Measurements from ENCODE around the gene CCDC148. TPM values are rescaled to one million over a fixed set of nuclear protein-coding genes. Genes with fewer than 3 reads are reported as not detected.

CCDC148 gene
- total RNA-seq, 1 donor from 2014 or later, result 2.4 TPM

- H3K4me1 Mint-ChIP-seq (ENCODE audit: low read depth, unreplicated experiment), result peaks cover 54% of the 10 kb centered on the region
- H3K4me3 Mint-ChIP-seq (ENCODE audit: unreplicated experiment), result no peak overlapping the region
- Histone ChIP-seq H3K36me3 (ENCODE audit: insufficient read depth, low read length) (no peaks in the 10 kb centered on the region), H3K9ac (ENCODE audit: low read length) (no peak overlapping the region), H3K27me3 (ENCODE audit: insufficient read depth, low read length) (no peaks in the 10 kb centered on the region), H4K20me1 (ENCODE audit: insufficient read depth, low read length) (no peaks in the 10 kb centered on the region), H3K9me3 (ENCODE audit: insufficient read depth, low read depth, low read length) (no peaks in the 10 kb centered on the region), H3K79me2 (ENCODE audit: insufficient read depth, low read length) (peaks cover 71% of the 10 kb centered on the region), H3K4me2 (ENCODE audit: low read length) (peak overlapping the region; percentile 53), H3K27ac (ENCODE audit: low read depth, low read length) (peak overlapping the region; percentile 48), H2AFZ (ENCODE audit: low read depth, low read length) (no peak overlapping the region), H3K4me1 (ENCODE audit: insufficient read depth, low read length) (peaks cover 9% of the 10 kb centered on the region), H3K4me3 (ENCODE audit: insufficient read depth, low read depth, low read length) (no peak overlapping the region)
- H3K27me3 Mint-ChIP-seq (ENCODE audit: low read depth, unreplicated experiment), result no peaks in the 10 kb centered on the region
- peak; percentile 72 for DNase-seq (ENCODE audit: low read depth)
- H3K27ac Mint-ChIP-seq (ENCODE audit: unreplicated experiment), result peak overlapping the region; percentile 28
- FAIRE-seq, result no peak
- TF ChIP-seq EZH2 (IDR thresholded peaks at IDR 0.05; ENCODE audit: insufficient read depth, low read length) (no peak), CTCF (IDR thresholded peaks at IDR 0.05; ENCODE audit: insufficient read depth, low read depth, low read length) (no peak)
- no peaks in the 10 kb centered on the region for H3K9me3 Mint-ChIP-seq (ENCODE audit: unreplicated experiment)
- no peaks in the 10 kb centered on the region for H3K36me3 Mint-ChIP-seq (ENCODE audit: low read depth, unreplicated experiment)
Measured at GRCh38 chr2:158487419-158487818, 30.9 kb upstream of the CCDC148 start.

GRCh38 chr2:158486970-158487325, 30.4 kb upstream of the CCDC148 start:
- H3K4me1 ChIP-seq (ENCODE audit: insufficient read depth, low read length), result peaks cover 9% of the 10 kb centered on the region
- TF ChIP-seq CTCF (IDR thresholded peaks at IDR 0.05; ENCODE audit: insufficient read depth, low read depth, low read length), result no peak
- TF ChIP-seq EZH2 (IDR thresholded peaks at IDR 0.05; ENCODE audit: insufficient read depth, low read length), result no peak
- no peaks in the 10 kb centered on the region for H3K36me3 ChIP-seq (ENCODE audit: insufficient read depth, low read length)
- H3K27ac Mint-ChIP-seq (ENCODE audit: unreplicated experiment), result peak overlapping the region; percentile 35
- H3K9me3 Mint-ChIP-seq (ENCODE audit: unreplicated experiment), result no peaks in the 10 kb centered on the region
- H3K79me2 ChIP-seq (ENCODE audit: insufficient read depth, low read length), result peaks cover 72% of the 10 kb centered on the region
- peaks cover 58% of the 10 kb centered on the region for H3K4me1 Mint-ChIP-seq (ENCODE audit: low read depth, unreplicated experiment)
- H3K4me2 ChIP-seq (ENCODE audit: low read length), result peak overlapping the region; percentile 53
- H3K27me3 ChIP-seq (ENCODE audit: insufficient read depth, low read length), result no peaks in the 10 kb centered on the region
- H3K27me3 Mint-ChIP-seq (ENCODE audit: low read depth, unreplicated experiment), result no peaks in the 10 kb centered on the region
- DNase-seq (ENCODE audit: low read depth) (peak; percentile 61), FAIRE-seq (no peak)
- H2AFZ ChIP-seq (ENCODE audit: low read depth, low read length), result peak overlapping the region; percentile 16
- no peak overlapping the region for H3K4me3 Mint-ChIP-seq (ENCODE audit: unreplicated experiment)
- no peaks in the 10 kb centered on the region for H4K20me1 ChIP-seq (ENCODE audit: insufficient read depth, low read length)
- peak overlapping the region; percentile 48 for H3K27ac ChIP-seq (ENCODE audit: low read depth, low read length)
- H3K36me3 Mint-ChIP-seq (ENCODE audit: low read depth, unreplicated experiment), result no peaks in the 10 kb centered on the region
- no peaks in the 10 kb centered on the region for H3K9me3 ChIP-seq (ENCODE audit: insufficient read depth, low read depth, low read length)
- H3K4me3 ChIP-seq (ENCODE audit: insufficient read depth, low read depth, low read length), result no peak overlapping the region
- H3K9ac ChIP-seq (ENCODE audit: low read length), result peak overlapping the region; percentile 11

GRCh38 chr2:158486150-158486969, 29.8 kb upstream of the CCDC148 start:
- peaks cover 58% of the 10 kb centered on the region for H3K4me1 Mint-ChIP-seq (ENCODE audit: low read depth, unreplicated experiment)
- Histone ChIP-seq H3K79me2 (ENCODE audit: insufficient read depth, low read length) (peaks cover 67% of the 10 kb centered on the region), H3K9me3 (ENCODE audit: insufficient read depth, low read depth, low read length) (no peaks in the 10 kb centered on the region), H3K27ac (ENCODE audit: low read depth, low read length) (peak overlapping the region; percentile 48), H4K20me1 (ENCODE audit: insufficient read depth, low read length) (no peaks in the 10 kb centered on the region), H2AFZ (ENCODE audit: low read depth, low read length) (peak overlapping the region; percentile 16), H3K36me3 (ENCODE audit: insufficient read depth, low read length) (no peaks in the 10 kb centered on the region), H3K4me2 (ENCODE audit: low read length) (peak overlapping the region; percentile 53), H3K27me3 (ENCODE audit: insufficient read depth, low read length) (no peaks in the 10 kb centered on the region), H3K4me1 (ENCODE audit: insufficient read depth, low read length) (peaks cover 9% of the 10 kb centered on the region), H3K4me3 (ENCODE audit: insufficient read depth, low read depth, low read length) (no peak overlapping the region), H3K9ac (ENCODE audit: low read length) (peak overlapping the region; percentile 11)
- H3K27me3 Mint-ChIP-seq (ENCODE audit: low read depth, unreplicated experiment), result no peaks in the 10 kb centered on the region
- H3K36me3 Mint-ChIP-seq (ENCODE audit: low read depth, unreplicated experiment), result no peaks in the 10 kb centered on the region
- DNase-seq (ENCODE audit: low read depth) (no peak), FAIRE-seq (peak; percentile 52)
- H3K27ac Mint-ChIP-seq (ENCODE audit: unreplicated experiment), result peak overlapping the region; percentile 35
- no peaks in the 10 kb centered on the region for H3K9me3 Mint-ChIP-seq (ENCODE audit: unreplicated experiment)
- TF ChIP-seq CTCF (IDR thresholded peaks at IDR 0.05; ENCODE audit: insufficient read depth, low read depth, low read length) (no peak), EZH2 (IDR thresholded peaks at IDR 0.05; ENCODE audit: insufficient read depth, low read length) (no peak)
- H3K4me3 Mint-ChIP-seq (ENCODE audit: unreplicated experiment), result no peak overlapping the region
